HG03280 (cell line): Measurements from ENCODE around the gene IARS2.
"Not testable (repeated sequence)": the region's sequence is repeated elsewhere in the genome, so short reads cannot be mapped to it uniquely, and the experiment has no call there.

Experiments
- ATAC-seq: cut with Tn5 transposase; IDR thresholded peaks from one replicate; pipeline ENCODE4 v1.9.1; 2021; ENCODE audit warnings: mild to moderate bottlenecking, moderate library complexity; ENCODE audit not compliant: unreplicated experiment

Gene IARS2

DNA sequence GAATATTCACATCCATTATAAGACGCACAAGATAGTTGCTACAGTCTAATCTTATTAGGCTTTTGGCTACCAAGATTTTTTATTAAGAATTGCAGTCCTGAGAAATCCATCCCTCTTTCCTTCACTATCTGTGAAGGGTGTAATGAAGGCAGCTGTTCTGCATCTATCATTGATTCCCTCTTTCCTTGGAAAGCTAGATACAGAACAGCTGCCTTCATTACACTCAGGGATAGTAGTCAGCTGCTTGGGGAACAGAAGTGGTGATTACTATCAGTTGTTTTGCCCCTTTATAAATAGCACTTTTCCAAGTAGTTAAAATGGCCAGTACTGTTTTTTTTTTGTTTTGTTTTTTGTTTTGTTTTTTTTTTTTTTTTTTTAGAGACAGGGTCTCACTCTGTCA lies 70.2 kb downstream of the IARS2 start:
- no peak for ATAC-seq

- no peak for ATAC-seq
Measured at GRCh38 chr1:220164517-220164916, 70.6 kb downstream of the IARS2 start.

GRCh38 chr1:220166853-220167252 lies 72.9 kb downstream of the IARS2 start:
- no peak for ATAC-seq

- ATAC-seq = not testable (repeated sequence)
Measured at GRCh38 chr1:220169887-220170286, 76.0 kb downstream of the IARS2 start.

DNA sequence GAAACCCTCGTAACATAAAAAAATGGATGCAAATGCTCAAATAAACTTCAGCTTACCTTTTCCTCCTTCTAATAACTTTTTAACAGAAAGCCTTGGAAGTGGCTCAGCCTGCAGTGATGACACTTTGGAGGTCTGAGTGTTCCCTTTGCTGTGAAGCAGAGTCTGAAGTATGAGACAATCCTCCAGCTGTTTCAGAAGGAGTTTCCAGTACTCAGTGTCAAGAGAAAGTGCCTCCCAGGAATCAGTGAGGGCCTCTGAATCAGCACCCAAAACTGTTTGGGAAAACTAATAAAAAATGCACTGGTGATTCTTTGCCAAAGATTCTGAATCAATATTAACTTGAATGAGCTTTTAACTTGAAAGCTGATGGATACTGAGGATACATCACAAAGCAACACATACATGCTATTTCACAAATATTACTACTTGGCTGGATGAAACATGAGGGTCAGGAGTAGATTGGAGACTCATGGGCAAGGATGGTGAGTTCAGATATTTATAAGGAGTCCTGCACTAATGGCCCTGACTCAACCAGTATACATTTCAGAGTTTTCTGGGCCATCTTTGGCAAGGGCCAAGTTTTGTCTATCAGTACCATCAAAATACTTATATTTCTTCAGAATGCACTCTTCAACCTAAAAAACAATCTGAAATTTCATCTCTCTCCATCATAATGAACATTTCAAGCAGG lies 77.0 kb downstream of the IARS2 start:
- ATAC-seq = no peak

DNA sequence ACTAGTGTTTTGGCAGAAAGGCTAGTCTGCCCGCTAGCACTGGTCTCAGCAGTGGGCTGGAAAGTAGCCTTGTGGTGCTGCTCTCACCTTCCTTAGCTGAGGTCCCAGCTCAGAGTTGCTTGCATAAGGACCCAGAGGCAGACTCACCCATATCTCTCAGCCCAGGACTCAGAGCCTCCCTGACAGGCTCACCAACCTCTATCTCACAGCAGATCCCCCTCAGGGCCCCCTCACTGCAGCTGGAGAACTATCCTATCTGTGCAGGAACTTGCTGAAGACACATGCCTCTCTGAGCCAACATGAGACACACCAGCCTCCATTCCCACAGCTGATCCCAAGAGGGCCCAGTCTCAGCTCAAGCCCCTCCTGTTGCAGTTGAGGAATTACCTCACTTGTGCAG lies 82.6 kb downstream of the IARS2 start:
- ATAC-seq = no peak

DNA sequence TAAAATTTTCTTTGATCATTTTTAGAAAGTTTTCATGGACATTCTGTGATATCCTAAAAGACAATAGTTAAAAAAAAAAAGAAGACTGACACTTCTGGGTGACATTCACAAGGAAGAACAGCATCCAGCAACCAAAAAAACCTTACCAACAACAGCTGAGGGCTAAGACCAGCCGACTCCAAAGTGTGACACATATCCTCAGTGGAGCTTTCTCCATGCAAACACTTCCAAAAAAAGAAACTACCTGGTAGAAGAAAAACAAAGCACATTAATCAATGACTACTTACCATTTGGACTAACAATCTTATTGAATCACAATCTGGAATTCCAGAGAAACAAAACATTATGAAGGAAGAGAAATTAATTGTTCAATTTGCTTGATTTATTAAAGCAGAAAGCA lies 88.2 kb downstream of the IARS2 start:
- ATAC-seq = no peak

DNA sequence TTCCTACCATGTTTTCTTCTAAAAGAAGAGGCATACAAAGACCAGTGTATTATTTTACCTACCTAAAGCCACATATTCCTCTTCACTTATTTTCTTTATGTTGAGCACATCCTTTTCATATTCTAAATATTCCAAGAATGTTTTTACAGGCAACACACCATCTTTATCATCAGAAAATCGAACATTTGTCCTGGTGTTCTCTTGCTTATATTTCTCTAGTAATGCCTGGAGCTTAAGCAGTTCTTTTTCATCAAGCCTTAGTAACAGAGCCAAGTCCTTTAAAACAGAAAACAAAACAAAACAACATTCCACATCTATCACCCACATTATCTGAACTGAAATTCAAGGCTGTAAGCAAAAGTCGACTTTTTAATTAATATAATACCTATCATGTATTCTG lies 88.7 kb downstream of the IARS2 start:
- no peak for ATAC-seq

- ATAC-seq = no peak
Measured at GRCh38 chr1:220184506-220184905, 90.6 kb downstream of the IARS2 start.

GRCh38 chr1:220186752-220187151 lies 92.8 kb downstream of the IARS2 start:
- no peak for ATAC-seq

DNA sequence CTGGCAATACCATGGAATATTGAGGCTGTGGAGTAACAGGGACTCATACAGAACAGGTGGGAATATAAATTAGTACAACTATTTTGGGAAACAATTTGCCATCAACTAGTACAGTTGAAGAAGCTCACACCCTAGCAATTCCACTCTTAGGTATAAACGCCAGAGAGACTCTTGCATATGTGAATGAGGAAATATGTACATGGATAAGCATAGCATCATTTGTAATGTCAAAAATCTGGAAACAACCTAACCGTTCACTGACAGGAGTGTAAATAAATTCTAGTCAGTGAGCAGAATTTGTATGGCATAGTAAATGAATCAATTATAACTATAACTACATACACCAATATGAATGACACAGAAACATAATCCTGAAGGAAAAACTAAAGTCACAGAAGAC lies 94.6 kb downstream of the IARS2 start:
- ATAC-seq = no peak

- no peak for ATAC-seq
Measured at GRCh38 chr1:220189750-220190347, 95.9 kb downstream of the IARS2 start.

GRCh38 chr1:220195701-220196100 lies 101.8 kb downstream of the IARS2 start:
- ATAC-seq = no peak
